HCT116 (cell line): ENCODE data around the gene CENPK. TPM values are rescaled to one million over a fixed set of nuclear protein-coding genes. Genes with fewer than 3 reads are reported as not detected.

ENCODE experiments used
- ATAC-seq: fragments of 200-7000 bp; cut with Tn5 transposase; 2 replicates; pipeline ENCODE4 v1.9.1; 2020; ENCODE audit warnings: mild to moderate bottlenecking, moderate library complexity
- BruUV-seq: library from RNA; stranded (reverse); fragments of 400-500 nt; replicated peaks from 2 replicates; lab custom pipeline; 2021; lab: Mats Ljungman, UMichigan
- CTCF ChIA-PET: fragments of 300-600 bp; sonication (Branson Sonifier 250); formaldehyde crosslinking; loops from one replicate; lab custom pipeline; 2021; ENCODE audit warnings: antibody characterized with exemption; lab: Charles Lee
- POLR2A ChIA-PET: fragments of 300-600, 350-600 bp; sonication (Branson Sonifier 250); formaldehyde crosslinking; loops from one replicate; lab custom pipeline; 2021; ENCODE audit warnings: antibody characterized with exemption; lab: Charles Lee
- RAD21 ChIA-PET, 2 experiments: fragments of 300-600 bp; sonication (Branson Sonifier 250); formaldehyde crosslinking; loops; one replicate each; lab custom pipeline; 2023; ENCODE audit warnings: low total read pairs in 2 of 2; ENCODE audit not compliant: uncharacterized antibody in 2 of 2, unreplicated experiment in 2 of 2, low non-redundant PET in 1 of 2; lab: Charles Lee
- DNase-seq: peaks from one replicate; pipeline ENCODE4 v3.0.0-alpha.2; 2010; ENCODE audit warnings: low read depth, low spot score
- H2AFZ ChIP-seq: fragments of 200-600 bp; shearing (Covaris generic), sonication (generic); 2 replicates; pipeline ENCODE4 v1.6.1; 2017; ENCODE audit warnings: low read depth, mixed run types, mixed read lengths, antibody characterized with exemption, low read length; ENCODE audit not compliant: poor library complexity, severe bottlenecking
- H3K27ac ChIP-seq: 2 replicates; pipeline ENCODE4 v1.5.1; 2012; ENCODE audit warnings: low read depth, low read length
- H3K27me3 ChIP-seq: fragments of 200-600 bp; sonication (generic); 2 replicates; pipeline ENCODE4 v1.6.1; 2016; ENCODE audit warnings: mixed run types, low read length, mixed read lengths; ENCODE audit not compliant: insufficient read depth
- H3K36me3 ChIP-seq, 2 experiments: fragments of 200-500 bp in 1 of 2; fragments of 200-600 bp in 1 of 2; sonication (Bioruptor generic) in 1 of 2; sonication (generic) in 1 of 2; 2 replicates each; pipeline versions ENCODE4 v1.5.1 to v1.6.1; 2014 to 2016; ENCODE audit warnings: low read length in 2 of 2, inconsistent platforms in 1 of 2, mixed read lengths in 1 of 2, mixed run types in 1 of 2; ENCODE audit not compliant: insufficient read depth in 2 of 2, control insufficient read depth in 1 of 2
- H3K4me1 ChIP-seq, 2 experiments: fragments of 200-600 bp in 1 of 2; sonication (generic) in 1 of 2; 2 replicates each; pipeline versions ENCODE4 v1.5.1 to v1.6.1; 2012 to 2017; ENCODE audit warnings: low read length in 2 of 2, inconsistent platforms in 1 of 2, mild to moderate bottlenecking in 1 of 2, mixed read lengths in 1 of 2, mixed run types in 1 of 2, moderate library complexity in 1 of 2; ENCODE audit not compliant: insufficient read depth in 2 of 2, control insufficient read depth in 1 of 2
- H3K4me2 ChIP-seq: fragments of 200-600 bp; sonication (generic); 2 replicates; pipeline ENCODE4 v1.6.1; 2017; ENCODE audit warnings: mixed run types, low read length, mixed read lengths
- H3K4me3 ChIP-seq, 2 experiments: fragments of 200-600 bp in 1 of 2; sonication (generic) in 1 of 2; replicated peaks in 1 of 2; 2 replicates each; pipeline ENCODE4 v1.5.1; 2011 to 2016; ENCODE audit warnings: low read length in 2 of 2, control low read depth in 1 of 2, low read depth in 1 of 2, mild to moderate bottlenecking in 1 of 2, mixed read lengths in 1 of 2, mixed run types in 1 of 2
- H3K79me2 ChIP-seq: fragments of 200-600 bp; sonication (generic); 2 replicates; pipeline ENCODE4 v1.6.1; 2017; ENCODE audit warnings: mild to moderate bottlenecking, mixed run types, low read length, moderate library complexity, mixed read lengths; ENCODE audit not compliant: insufficient read depth
- H3K9ac ChIP-seq: fragments of 200-600 bp; sonication (generic); 2 replicates; pipeline ENCODE4 v1.6.1; 2016; ENCODE audit warnings: low read length, mixed read lengths
- H3K9me2 ChIP-seq: fragments of 200-600 bp; sonication (generic), shearing (Covaris generic); 2 replicates; pipeline ENCODE4 v1.6.1; 2017; ENCODE audit warnings: mixed run types, mild to moderate bottlenecking, moderate library complexity; ENCODE audit not compliant: insufficient read depth
- H3K9me3 ChIP-seq, 2 experiments: fragments of 200-500 bp in 1 of 2; fragments of 200-600 bp in 1 of 2; sonication (Bioruptor generic) in 1 of 2; sonication (generic) in 1 of 2; 2 replicates each; pipeline ENCODE4 v1.6.1; 2014 to 2017; ENCODE audit warnings: low read length in 2 of 2, mixed read lengths in 2 of 2, inconsistent platforms in 1 of 2, low read depth in 1 of 2, mild to moderate bottlenecking in 1 of 2, mixed run types in 1 of 2, moderate library complexity in 1 of 2; ENCODE audit not compliant: control insufficient read depth in 1 of 2, insufficient read depth in 1 of 2
- H4K20me1 ChIP-seq: fragments of 200-600 bp; sonication (generic), shearing (Covaris generic); 2 replicates; pipeline ENCODE4 v1.6.1; 2017; ENCODE audit warnings: mixed run types, mild to moderate bottlenecking, moderate library complexity; ENCODE audit not compliant: insufficient read depth
- FOSL1 ChIP-seq: IDR thresholded peaks from 2 replicates; pipeline ENCODE4 v1.6.1; 2012; ENCODE audit warnings: low read depth
- RAD21 ChIP-seq: IDR thresholded peaks from 2 replicates; pipeline ENCODE4 v1.6.1; 2012; ENCODE audit warnings: low read depth, mild to moderate bottlenecking
- intact Hi-C: fragments of 100-400 bp; cut with micrococcal nuclease; formaldehyde crosslinking; loops from 2 replicates; pipeline ENCODE4 v1.10.0; 2022
- total RNA-seq: library from RNA; stranded (reverse); gene quantifications from one replicate; pipeline ENCODE4 v1.2.1, GENCODE V29; 2021; ENCODE audit not compliant: unreplicated experiment
- TF ChIP-seq, protein P1 (sequence below), 3 experiments: fragments of 200-600 bp in 1 of 3; sonication (generic) in 1 of 3; IDR thresholded peaks in 2 of 3; conservative IDR thresholded peaks in 1 of 3; 2 replicates each; pipeline ENCODE4 v1.5.1; 2012 to 2017; ENCODE audit warnings: low read depth in 2 of 3, low read length in 2 of 3, antibody characterized with exemption in 1 of 3, borderline replicate concordance in 1 of 3, control low read depth in 1 of 3, mild to moderate bottlenecking in 1 of 3, mixed read lengths in 1 of 3, mixed run types in 1 of 3, moderate library complexity in 1 of 3; ENCODE audit not compliant: insufficient read depth in 1 of 3

CENPK gene
- total RNA-seq, 1 experiment from 2014 or later = 21.4 TPM

DNA sequence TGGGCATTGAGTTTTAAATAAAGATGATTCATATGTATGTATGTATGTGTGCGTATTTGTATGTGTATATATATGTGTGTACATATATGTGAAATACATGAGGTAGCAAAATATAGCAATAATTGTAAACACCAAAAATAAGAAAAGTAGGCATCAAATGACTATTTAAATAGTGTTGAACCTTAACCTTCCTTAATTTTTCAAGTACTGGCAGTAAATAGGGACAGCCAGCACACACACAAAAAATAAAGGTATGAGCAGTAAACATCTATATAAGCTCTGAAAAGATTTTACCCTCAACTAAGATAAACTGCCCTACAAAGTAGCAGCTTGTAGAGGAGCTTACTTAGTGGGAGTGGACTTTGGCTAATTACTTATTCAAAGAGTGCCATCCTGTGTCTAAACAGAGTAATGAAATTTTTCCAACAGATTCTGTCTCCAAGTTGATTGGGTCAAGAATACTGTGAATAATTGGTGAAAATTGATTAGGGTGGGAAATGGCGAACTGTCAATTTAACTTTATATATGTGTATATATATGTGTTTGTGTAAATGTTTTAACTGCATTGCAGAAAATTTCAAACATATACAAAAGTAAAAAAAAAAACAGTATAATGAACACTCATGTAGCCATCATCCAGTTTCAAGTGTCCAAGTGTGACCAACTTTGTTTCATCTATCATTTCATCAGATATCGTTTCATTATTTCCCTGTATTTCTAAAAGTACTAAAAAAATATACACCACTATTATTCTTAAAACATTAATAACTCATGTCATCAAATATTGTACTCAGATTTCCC, 79.2 kb downstream of the CENPK start:
- Histone ChIP-seq H3K27me3 (no peaks in the 10 kb centered on the region), H3K79me2 (no peaks in the 10 kb centered on the region), H3K4me1 (peaks cover 11 to 21% of the 10 kb centered on the region in 2 experiments; a peak in 3 of 4 replicates), H3K27ac (no peak overlapping the region), H3K9me3 (no peaks in the 10 kb centered on the region), H2AFZ (peak overlapping the region; percentile 28), H3K4me3 (peak overlapping the region in 1 of 2 experiments; percentile 60; a peak in 2 of 4 replicates), H3K9ac (no peak overlapping the region), H3K36me3 (no peaks in the 10 kb centered on the region), H3K4me2 (peak overlapping the region; percentile 95), H4K20me1 (no peaks in the 10 kb centered on the region), H3K9me2 (no peaks in the 10 kb centered on the region)
- TF ChIP-seq RAD21 (peak; percentile 79), FOSL1 (no peak)
- TF ChIP-seq, protein P1, sequence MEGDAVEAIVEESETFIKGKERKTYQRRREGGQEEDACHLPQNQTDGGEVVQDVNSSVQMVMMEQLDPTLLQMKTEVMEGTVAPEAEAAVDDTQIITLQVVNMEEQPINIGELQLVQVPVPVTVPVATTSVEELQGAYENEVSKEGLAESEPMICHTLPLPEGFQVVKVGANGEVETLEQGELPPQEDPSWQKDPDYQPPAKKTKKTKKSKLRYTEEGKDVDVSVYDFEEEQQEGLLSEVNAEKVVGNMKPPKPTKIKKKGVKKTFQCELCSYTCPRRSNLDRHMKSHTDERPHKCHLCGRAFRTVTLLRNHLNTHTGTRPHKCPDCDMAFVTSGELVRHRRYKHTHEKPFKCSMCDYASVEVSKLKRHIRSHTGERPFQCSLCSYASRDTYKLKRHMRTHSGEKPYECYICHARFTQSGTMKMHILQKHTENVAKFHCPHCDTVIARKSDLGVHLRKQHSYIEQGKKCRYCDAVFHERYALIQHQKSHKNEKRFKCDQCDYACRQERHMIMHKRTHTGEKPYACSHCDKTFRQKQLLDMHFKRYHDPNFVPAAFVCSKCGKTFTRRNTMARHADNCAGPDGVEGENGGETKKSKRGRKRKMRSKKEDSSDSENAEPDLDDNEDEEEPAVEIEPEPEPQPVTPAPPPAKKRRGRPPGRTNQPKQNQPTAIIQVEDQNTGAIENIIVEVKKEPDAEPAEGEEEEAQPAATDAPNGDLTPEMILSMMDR (IDR thresholded peaks at IDR 0.05 in 2 of 3, conservative IDR thresholded peaks at IDR 0.05 in 1 of 3; ENCODE audit: borderline replicate concordance in 1 of 3, insufficient read depth in 1 of 3, low read depth in 2 of 3, low read length in 2 of 3) = peak; percentile 45 to 66 (median 63)
- intact Hi-C loops = loop anchor here (1.0 to 10.0 kb wide), 6 partner anchors 269 to 849 kb away; no protein-coding TSS in a partner anchor
- CTCF ChIA-PET = interaction anchor here (0.6 to 4.5 kb wide), 22 partner anchors 11 to 1255 kb away, joined by 3 to 69 read pairs (median 4); no protein-coding TSS in a partner anchor
- no TSS peak for BruUV-seq
- ATAC-seq (peak; percentile 63), DNase-seq (peak; percentile 52)
- RAD21 ChIA-PET = interaction anchor here (0.9 to 1.3 kb wide), 3 partner anchors 524 to 673 kb away, joined by 3 to 6 read pairs (median 3); no protein-coding TSS in a partner anchor
- POLR2A ChIA-PET = no interaction called here
